ENCODE measurements around the gene TENT5C. TPM values are rescaled to one million over a fixed set of nuclear protein-coding genes. Genes with fewer than 3 reads are reported as not detected.

Gene TENT5C
- total and polyA plus RNA-seq, 4 donors = 1.0 to 17.7 (median 4.1) TPM

GRCh38 chr1:117585086-117585485 lies 20.8 kb upstream of the TENT5C start:
- DNase-seq (no peak), ATAC-seq (ENCODE audit: low FRiP score) (no peak)
- Histone ChIP-seq H3K4me1 (ENCODE audit: control insufficient read depth in 1 of 2, insufficient read depth in 2 of 2, low read length in 2 of 2) (no peaks in the 10 kb centered on the region), H3K9me3 (ENCODE audit: control insufficient read depth, low read length) (no peaks in the 10 kb centered on the region), H3K27me3 (ENCODE audit: control insufficient read depth in 1 of 2, insufficient read depth in 2 of 2, low read length in 1 of 2) (no peaks in the 10 kb centered on the region), H3K27ac (ENCODE audit: low read depth in 1 of 2, low read length in 2 of 2) (no peak overlapping the region), H3K4me3 (ENCODE audit: low read length in 2 of 2) (no peak overlapping the region), H3K36me3 (ENCODE audit: control insufficient read depth in 1 of 2, insufficient read depth in 2 of 2, low read length in 1 of 2) (no peaks in the 10 kb centered on the region)
- intact Hi-C loops (cut with DNase I) = no loop called here
- 95 to 97% methylated on average over 8 of the region's 8 CpGs for WGBS, 2 donors

- 95 to 100% methylated on average over 1 of the region's 1 CpG for WGBS, 2 donors
- ATAC-seq (ENCODE audit: low FRiP score) (no peak), DNase-seq (no peak)
- no peaks in the 10 kb centered on the region for H3K27me3 ChIP-seq (ENCODE audit: control insufficient read depth in 1 of 2, insufficient read depth in 2 of 2, low read length in 1 of 2)
- no peaks in the 10 kb centered on the region for H3K4me1 ChIP-seq (ENCODE audit: control insufficient read depth in 1 of 2, insufficient read depth in 2 of 2, low read length in 2 of 2)
- H3K9me3 ChIP-seq (ENCODE audit: control insufficient read depth, low read length) = no peaks in the 10 kb centered on the region
- intact Hi-C loops (cut with DNase I) = no loop called here
- H3K4me3 ChIP-seq (ENCODE audit: low read length in 2 of 2) = no peak overlapping the region
- no peaks in the 10 kb centered on the region for H3K36me3 ChIP-seq (ENCODE audit: control insufficient read depth in 1 of 2, insufficient read depth in 2 of 2, low read length in 1 of 2)
- no peak overlapping the region for H3K27ac ChIP-seq (ENCODE audit: low read depth in 1 of 2, low read length in 2 of 2)
These were observed 19.5 kb upstream of the TENT5C start for GRCh38 chr1:117586337-117586736.

- H3K4me3 ChIP-seq (ENCODE audit: low read length in 2 of 2) = no peak overlapping the region
- no peaks in the 10 kb centered on the region for H3K27me3 ChIP-seq (ENCODE audit: control insufficient read depth in 1 of 2, insufficient read depth in 2 of 2, low read length in 1 of 2)
- intact Hi-C loops (cut with DNase I) = no loop called here
- H3K27ac ChIP-seq (ENCODE audit: low read depth in 1 of 2, low read length in 2 of 2) = no peak overlapping the region
- no peaks in the 10 kb centered on the region for H3K4me1 ChIP-seq (ENCODE audit: control insufficient read depth in 1 of 2, insufficient read depth in 2 of 2, low read length in 2 of 2)
- H3K9me3 ChIP-seq (ENCODE audit: control insufficient read depth, low read length) = no peaks in the 10 kb centered on the region
- no peak for DNase-seq
- no peak for ATAC-seq (ENCODE audit: low FRiP score)
- WGBS, 2 donors = 16 to 18% methylated on average over 13 of the region's 13 CpGs
- H3K36me3 ChIP-seq (ENCODE audit: control insufficient read depth in 1 of 2, insufficient read depth in 2 of 2, low read length in 1 of 2) = no peaks in the 10 kb centered on the region
These were observed 18.9 kb upstream of the TENT5C start for GRCh38 chr1:117586747-117587498.

GRCh38 chr1:117587499-117588356 lies 18.1 kb upstream of the TENT5C start:
- no peak overlapping the region for H3K4me3 ChIP-seq (ENCODE audit: low read length in 2 of 2)
- H3K27me3 ChIP-seq (ENCODE audit: control insufficient read depth in 1 of 2, insufficient read depth in 2 of 2, low read length in 1 of 2) = no peaks in the 10 kb centered on the region
- H3K36me3 ChIP-seq (ENCODE audit: control insufficient read depth in 1 of 2, insufficient read depth in 2 of 2, low read length in 1 of 2) = no peaks in the 10 kb centered on the region
- ATAC-seq (ENCODE audit: low FRiP score) (no peak), DNase-seq (no peak)
- no peaks in the 10 kb centered on the region for H3K9me3 ChIP-seq (ENCODE audit: control insufficient read depth, low read length)
- H3K4me1 ChIP-seq (ENCODE audit: control insufficient read depth in 1 of 2, insufficient read depth in 2 of 2, low read length in 2 of 2) = no peaks in the 10 kb centered on the region
- 78 to 84% methylated on average over 14 of the region's 14 CpGs for WGBS, 2 donors
- no peak overlapping the region for H3K27ac ChIP-seq (ENCODE audit: low read depth in 1 of 2, low read length in 2 of 2)
- intact Hi-C loops (cut with DNase I) = no loop called here

GRCh38 chr1:117589544-117589943 lies 16.3 kb upstream of the TENT5C start:
- Histone ChIP-seq H3K4me1 (ENCODE audit: control insufficient read depth in 1 of 2, insufficient read depth in 2 of 2, low read length in 2 of 2) (no peaks in the 10 kb centered on the region), H3K9me3 (ENCODE audit: control insufficient read depth, low read length) (no peaks in the 10 kb centered on the region), H3K27ac (ENCODE audit: low read depth in 1 of 2, low read length in 2 of 2) (no peak overlapping the region), H3K36me3 (ENCODE audit: control insufficient read depth in 1 of 2, insufficient read depth in 2 of 2, low read length in 1 of 2) (no peaks in the 10 kb centered on the region), H3K4me3 (ENCODE audit: low read length in 2 of 2) (no peak overlapping the region), H3K27me3 (ENCODE audit: control insufficient read depth in 1 of 2, insufficient read depth in 2 of 2, low read length in 1 of 2) (no peaks in the 10 kb centered on the region)
- 90 to 91% methylated on average over 2 of the region's 2 CpGs for WGBS, 2 donors
- ATAC-seq (ENCODE audit: low FRiP score) = no peak
- intact Hi-C loops (cut with DNase I) = no loop called here
- DNase-seq = no peak

- Histone ChIP-seq H3K36me3 (ENCODE audit: control insufficient read depth in 1 of 2, insufficient read depth in 2 of 2, low read length in 1 of 2) (no peaks in the 10 kb centered on the region), H3K27ac (ENCODE audit: low read depth in 1 of 2, low read length in 2 of 2) (no peak overlapping the region), H3K27me3 (ENCODE audit: control insufficient read depth in 1 of 2, insufficient read depth in 2 of 2, low read length in 1 of 2) (no peaks in the 10 kb centered on the region), H3K4me1 (ENCODE audit: control insufficient read depth in 1 of 2, insufficient read depth in 2 of 2, low read length in 2 of 2) (no peaks in the 10 kb centered on the region), H3K9me3 (ENCODE audit: control insufficient read depth, low read length) (no peaks in the 10 kb centered on the region), H3K4me3 (ENCODE audit: low read length in 2 of 2) (no peak overlapping the region)
- WGBS, 2 donors = 68 to 79% methylated on average over 7 of the region's 7 CpGs
- ATAC-seq (ENCODE audit: low FRiP score) (no peak), DNase-seq (no peak)
- intact Hi-C loops (cut with DNase I) = loop anchor here in 1 of 2 donors (5.0 kb wide), 1 partner anchor 77 kb away; no protein-coding TSS in a partner anchor
These were observed 15.4 kb upstream of the TENT5C start for GRCh38 chr1:117590273-117590925.

- no peak overlapping the region for H3K4me3 ChIP-seq (ENCODE audit: low read length in 2 of 2)
- intact Hi-C loops (cut with DNase I) = loop anchor here in 1 of 2 donors (5.0 kb wide), 1 partner anchor 76 kb away; no protein-coding TSS in a partner anchor
These were observed 14.6 kb upstream of the TENT5C start for GRCh38 chr1:117591252-117591651.

GRCh38 chr1:117592155-117592554 lies 13.7 kb upstream of the TENT5C start:
- Histone ChIP-seq H3K4me1 (ENCODE audit: control insufficient read depth in 1 of 2, insufficient read depth in 2 of 2, low read length in 2 of 2) (no peaks in the 10 kb centered on the region), H3K4me3 (ENCODE audit: low read length in 2 of 2) (no peak overlapping the region), H3K9me3 (ENCODE audit: control insufficient read depth, low read length) (no peaks in the 10 kb centered on the region), H3K27ac (ENCODE audit: low read depth in 1 of 2, low read length in 2 of 2) (no peak overlapping the region), H3K27me3 (ENCODE audit: control insufficient read depth in 1 of 2, insufficient read depth in 2 of 2, low read length in 1 of 2) (no peaks in the 10 kb centered on the region), H3K36me3 (ENCODE audit: control insufficient read depth in 1 of 2, insufficient read depth in 2 of 2, low read length in 1 of 2) (no peaks in the 10 kb centered on the region)
- 14% methylated on average over 9 of the region's 9 CpGs for whole genome bisulfite sequencing, 2 donors
- DNase-seq = no peak
- intact Hi-C loops (cut with DNase I) = loop anchor here in 1 of 2 donors (5.0 kb wide), 1 partner anchor 75 kb away; no protein-coding TSS in a partner anchor
- ATAC-seq (ENCODE audit: low FRiP score) = no peak

More at GRCh38 chr1:117591252-117591651, 14.6 kb upstream of the TENT5C start:
- no peaks in the 10 kb centered on the region for H3K36me3 ChIP-seq (ENCODE audit: control insufficient read depth in 1 of 2, insufficient read depth in 2 of 2, low read length in 1 of 2)
- WGBS, 2 donors = 39 to 48% methylated on average over 3 of the region's 3 CpGs
- no peaks in the 10 kb centered on the region for H3K9me3 ChIP-seq (ENCODE audit: control insufficient read depth, low read length)
- no peak for DNase-seq
- no peaks in the 10 kb centered on the region for H3K4me1 ChIP-seq (ENCODE audit: control insufficient read depth in 1 of 2, insufficient read depth in 2 of 2, low read length in 2 of 2)
- no peak overlapping the region for H3K27ac ChIP-seq (ENCODE audit: low read depth in 1 of 2, low read length in 2 of 2)
- no peaks in the 10 kb centered on the region for H3K27me3 ChIP-seq (ENCODE audit: control insufficient read depth in 1 of 2, insufficient read depth in 2 of 2, low read length in 1 of 2)
- ATAC-seq (ENCODE audit: low FRiP score) = no peak

Data from aorta (tissue), 5 donors.